Mononuclear cell (primary cell): Measurements from ENCODE around the gene TRIM15. TPM values are rescaled to one million over a fixed set of nuclear protein-coding genes. Genes with fewer than 3 reads are reported as not detected.
A peak's percentile ranks its signal among the peaks of the same experiment; 100 is the strongest.
"Not testable (repeated sequence)": the region's sequence is repeated elsewhere in the genome, so short reads cannot be mapped to it uniquely, and the experiment has no call there.

Source experiments
- H3K27me3 ChIP-seq: 2 replicates; pipeline ENCODE4 v1.6.0; 2011; ENCODE audit warnings: low read length, control low read depth; ENCODE audit not compliant: insufficient read depth
- H3K4me1 ChIP-seq: 2 replicates; pipeline ENCODE4 v1.5.1; 2011; ENCODE audit warnings: mild to moderate bottlenecking, low read length, control low read depth; ENCODE audit not compliant: insufficient read depth
- H3K4me3 ChIP-seq: 2 replicates; pipeline ENCODE4 v1.5.1; 2011; ENCODE audit warnings: mild to moderate bottlenecking, low read length, moderate library complexity
- H3K9me3 ChIP-seq: 2 replicates; pipeline ENCODE4 v1.5.1; 2011; ENCODE audit warnings: low read depth, mild to moderate bottlenecking, control low read depth, low read length
- total RNA-seq: library from RNA; depleted of rRNA; stranded (reverse); fragments of >200 nt; gene quantifications from one replicate; pipeline ENCODE4 v1.2.3, GENCODE V29; 2012

The TRIM15 gene
- total RNA-seq, 1 donor = not detected

- no peaks in the 10 kb centered on the region for H3K27me3 ChIP-seq
- H3K4me1 ChIP-seq = peaks cover 42% of the 10 kb centered on the region
- H3K9me3 ChIP-seq = no peaks in the 10 kb centered on the region
- peak overlapping the region; percentile 98 for H3K4me3 ChIP-seq
Observed at GRCh38 chr6:30213957-30214656, 50.8 kb downstream of the TRIM15 start.

- no peaks in the 10 kb centered on the region for H3K27me3 ChIP-seq
- H3K9me3 ChIP-seq = no peaks in the 10 kb centered on the region
- peaks cover 44% of the 10 kb centered on the region for H3K4me1 ChIP-seq
- peak overlapping the region; percentile 98 for H3K4me3 ChIP-seq
Observed at GRCh38 chr6:30214657-30214982, 51.3 kb downstream of the TRIM15 start.

GRCh38 chr6:30216096-30216495 is 52.8 kb downstream of the TRIM15 start:
- Histone ChIP-seq H3K4me1 (peaks cover 30% of the 10 kb centered on the region), H3K4me3 (no peak overlapping the region)

GRCh38 chr6:30219244-30219643 is 55.9 kb downstream of the TRIM15 start:
- Histone ChIP-seq H3K4me1 (peaks cover 13% of the 10 kb centered on the region), H3K9me3 (peaks cover 16% of the 10 kb centered on the region), H3K27me3 (no peaks in the 10 kb centered on the region), H3K4me3 (no peak overlapping the region)

More at GRCh38 chr6:30216096-30216495, 52.8 kb downstream of the TRIM15 start:
- Histone ChIP-seq H3K9me3 (no peaks in the 10 kb centered on the region), H3K27me3 (no peaks in the 10 kb centered on the region)

GRCh38 chr6:30221395-30221794 is 58.0 kb downstream of the TRIM15 start:
- H3K9me3 ChIP-seq = peaks cover 20% of the 10 kb centered on the region
- H3K27me3 ChIP-seq, H3K4me3 ChIP-seq, H3K4me1 ChIP-seq: not testable (repeated sequence)

GRCh38 chr6:30221956-30222355 is 58.6 kb downstream of the TRIM15 start:
- H3K4me3 ChIP-seq, H3K4me1 ChIP-seq, H3K27me3 ChIP-seq: not testable (repeated sequence)
- peaks cover 20% of the 10 kb centered on the region for H3K9me3 ChIP-seq

Other genes starting within 250 kb of the TRIM15 start
- 1,869 TPM for gene HLA-A, start 221.0 kb upstream of the TRIM15 start, total RNA-seq
- 11.4 TPM for gene POLR1H, start 102.3 kb upstream of the TRIM15 start, total RNA-seq
- gene PPP1R11, start 96.3 kb upstream of the TRIM15 start, total RNA-seq = 29.0 TPM
- not detected for gene RNF39, start 87.8 kb upstream of the TRIM15 start, total RNA-seq
- 0.10 TPM for gene TRIM31, start 50.5 kb upstream of the TRIM15 start, total RNA-seq
- gene TRIM40, start 27.4 kb upstream of the TRIM15 start, total RNA-seq = 1.4 TPM
- gene TRIM10, start 2.3 kb upstream of the TRIM15 start, total RNA-seq = 0.21 TPM
- gene TRIM26, start 49.9 kb downstream of the TRIM15 start, total RNA-seq = 28.8 TPM
- 21.5 TPM for gene TRIM39, start 163.4 kb downstream of the TRIM15 start, total RNA-seq
- 16.0 TPM for gene RPP21, start 181.6 kb downstream of the TRIM15 start, total RNA-seq